Cardiac fibroblast (primary cell): ENCODE results near the gene TMEM247.

ENCODE experiments used
- DNase-seq, 2 donors: peaks; one replicate each; pipeline versions ENCODE4 v3.0.0 to v3.0.0-alpha.2; 2010; ENCODE audit warnings: low read depth in 2 of 2
- H3K4me3 ChIP-seq, 2 donors: replicated peaks in 1 of 2; 1 replicate in 1 of 2; 2 replicates in 1 of 2; pipeline ENCODE4 v1.5.1; 2011; ENCODE audit warnings: low read depth in 2 of 2, low read length in 2 of 2, mild to moderate bottlenecking in 2 of 2, moderate library complexity in 1 of 2
- TF ChIP-seq, protein P1 (sequence below): IDR thresholded peaks from one replicate; pipeline ENCODE4 v1.5.1; 2011; ENCODE audit warnings: low read depth, mild to moderate bottlenecking, low read length, inconsistent platforms

The TMEM247 gene

DNA sequence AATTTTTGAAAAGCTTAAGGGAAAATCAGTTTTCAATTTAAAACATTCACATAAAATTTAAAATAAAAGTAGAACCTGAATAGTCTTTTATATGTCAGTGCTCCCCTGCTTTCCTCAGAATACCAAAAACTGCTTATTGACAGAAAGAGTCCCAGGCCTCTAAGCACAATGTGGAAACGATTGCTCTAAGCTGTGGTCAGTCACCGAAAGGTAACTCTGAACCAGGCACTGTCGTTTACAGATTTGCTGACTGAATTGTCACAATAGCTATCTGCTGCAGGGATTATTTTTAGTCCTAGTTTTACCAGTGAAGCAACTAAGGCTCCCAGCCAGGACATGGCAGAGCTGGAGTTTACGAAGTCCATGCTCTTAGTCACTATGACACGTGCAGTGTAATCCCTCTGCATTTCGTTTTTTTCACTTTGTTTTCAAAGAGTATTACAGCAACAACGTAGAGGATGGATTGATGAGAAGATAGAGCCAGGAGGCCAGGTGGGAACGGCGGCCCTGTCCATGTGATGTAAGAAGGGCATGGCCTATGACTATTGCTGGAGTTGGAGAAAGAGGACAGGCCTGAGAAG lies 28.1 kb upstream of the TMEM247 start:
- TF ChIP-seq, protein P1, sequence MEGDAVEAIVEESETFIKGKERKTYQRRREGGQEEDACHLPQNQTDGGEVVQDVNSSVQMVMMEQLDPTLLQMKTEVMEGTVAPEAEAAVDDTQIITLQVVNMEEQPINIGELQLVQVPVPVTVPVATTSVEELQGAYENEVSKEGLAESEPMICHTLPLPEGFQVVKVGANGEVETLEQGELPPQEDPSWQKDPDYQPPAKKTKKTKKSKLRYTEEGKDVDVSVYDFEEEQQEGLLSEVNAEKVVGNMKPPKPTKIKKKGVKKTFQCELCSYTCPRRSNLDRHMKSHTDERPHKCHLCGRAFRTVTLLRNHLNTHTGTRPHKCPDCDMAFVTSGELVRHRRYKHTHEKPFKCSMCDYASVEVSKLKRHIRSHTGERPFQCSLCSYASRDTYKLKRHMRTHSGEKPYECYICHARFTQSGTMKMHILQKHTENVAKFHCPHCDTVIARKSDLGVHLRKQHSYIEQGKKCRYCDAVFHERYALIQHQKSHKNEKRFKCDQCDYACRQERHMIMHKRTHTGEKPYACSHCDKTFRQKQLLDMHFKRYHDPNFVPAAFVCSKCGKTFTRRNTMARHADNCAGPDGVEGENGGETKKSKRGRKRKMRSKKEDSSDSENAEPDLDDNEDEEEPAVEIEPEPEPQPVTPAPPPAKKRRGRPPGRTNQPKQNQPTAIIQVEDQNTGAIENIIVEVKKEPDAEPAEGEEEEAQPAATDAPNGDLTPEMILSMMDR: no peak
- H3K4me3 ChIP-seq: no peak overlapping the region
- peak; percentile 56 to 70 for DNase-seq

DNA sequence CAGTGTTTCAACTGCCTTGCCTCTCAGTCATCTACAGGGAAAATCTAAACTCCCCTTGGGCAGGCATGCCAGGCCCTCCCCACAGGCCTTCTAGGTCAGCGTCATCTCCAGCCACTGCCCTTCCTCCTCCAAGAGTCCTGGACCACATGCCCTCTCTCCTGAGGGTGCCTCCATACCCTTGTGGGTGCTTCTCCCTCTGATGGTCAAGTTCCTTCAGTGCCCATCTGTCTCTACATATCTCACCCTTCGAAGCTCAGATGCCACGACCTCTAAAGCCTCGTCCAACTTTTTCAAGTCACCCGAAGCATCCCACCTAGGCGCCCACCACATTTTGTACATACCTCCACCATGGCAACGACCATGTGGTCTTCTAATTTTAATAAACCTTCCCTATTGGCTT lies 22.6 kb upstream of the TMEM247 start:
- H3K4me3 ChIP-seq: no peak overlapping the region
- no peak for DNase-seq
- TF ChIP-seq, protein P1: no peak

DNA sequence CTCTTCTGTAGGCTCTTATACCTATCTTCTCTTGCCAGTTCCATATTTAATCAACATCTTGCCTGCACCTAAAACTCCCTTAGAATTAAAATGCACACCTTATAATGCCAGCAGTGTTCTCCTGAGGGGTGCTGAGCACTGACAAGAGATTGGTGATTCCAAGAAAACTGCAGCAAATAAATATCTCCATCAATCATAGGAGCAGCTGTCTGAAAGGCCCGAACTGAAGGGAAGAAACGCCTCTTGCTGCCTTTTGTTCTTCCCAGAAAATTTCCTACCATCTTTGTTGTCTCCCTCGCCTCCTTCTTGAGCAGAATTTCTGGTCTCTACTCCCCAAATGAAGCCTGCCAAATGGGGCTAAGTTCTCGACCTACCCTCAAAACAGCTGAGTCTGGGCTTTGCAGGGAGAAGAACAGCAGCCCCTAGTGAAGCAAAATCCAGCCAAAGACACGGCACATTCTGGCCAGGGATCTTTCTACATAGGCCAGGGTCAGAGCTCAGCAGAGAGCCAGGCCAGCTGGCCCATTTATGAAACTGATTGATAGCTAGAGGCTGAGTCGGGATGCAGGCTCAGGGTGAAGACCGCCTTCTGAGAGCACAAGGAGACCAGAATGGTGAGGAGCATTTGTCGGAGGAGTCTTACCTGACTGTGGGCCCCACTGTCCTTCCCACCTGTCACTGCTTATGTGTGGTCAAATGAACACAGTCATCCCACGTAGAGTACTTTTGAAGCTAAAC lies 20.4 kb upstream of the TMEM247 start:
- TF ChIP-seq, protein P1: no peak

DNA sequence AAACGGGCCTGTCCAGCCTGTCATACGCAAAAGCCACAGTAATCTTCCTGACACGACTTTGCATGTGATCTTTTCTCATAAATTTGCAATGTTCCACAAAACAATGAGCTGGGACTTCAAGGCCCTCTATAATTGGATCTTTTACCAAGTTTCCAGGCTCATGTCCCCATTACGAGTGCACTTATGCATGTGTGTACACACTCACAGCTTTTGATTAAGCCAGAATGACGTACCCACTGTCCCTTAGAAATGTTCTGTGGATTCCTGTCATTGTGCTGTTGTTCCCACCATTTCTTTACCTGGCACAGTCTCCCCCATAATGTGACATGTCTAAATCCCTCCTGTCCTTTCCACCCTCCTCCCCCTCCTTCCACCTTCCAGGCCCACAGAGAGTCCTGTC lies 19.7 kb upstream of the TMEM247 start:
- no peak overlapping the region for H3K4me3 ChIP-seq
- no peak for DNase-seq
- TF ChIP-seq, protein P1: no peak

More for the DNA sequence above, 20.4 kb upstream of the TMEM247 start:
- no peak for DNase-seq
- no peak overlapping the region for H3K4me3 ChIP-seq

DNA sequence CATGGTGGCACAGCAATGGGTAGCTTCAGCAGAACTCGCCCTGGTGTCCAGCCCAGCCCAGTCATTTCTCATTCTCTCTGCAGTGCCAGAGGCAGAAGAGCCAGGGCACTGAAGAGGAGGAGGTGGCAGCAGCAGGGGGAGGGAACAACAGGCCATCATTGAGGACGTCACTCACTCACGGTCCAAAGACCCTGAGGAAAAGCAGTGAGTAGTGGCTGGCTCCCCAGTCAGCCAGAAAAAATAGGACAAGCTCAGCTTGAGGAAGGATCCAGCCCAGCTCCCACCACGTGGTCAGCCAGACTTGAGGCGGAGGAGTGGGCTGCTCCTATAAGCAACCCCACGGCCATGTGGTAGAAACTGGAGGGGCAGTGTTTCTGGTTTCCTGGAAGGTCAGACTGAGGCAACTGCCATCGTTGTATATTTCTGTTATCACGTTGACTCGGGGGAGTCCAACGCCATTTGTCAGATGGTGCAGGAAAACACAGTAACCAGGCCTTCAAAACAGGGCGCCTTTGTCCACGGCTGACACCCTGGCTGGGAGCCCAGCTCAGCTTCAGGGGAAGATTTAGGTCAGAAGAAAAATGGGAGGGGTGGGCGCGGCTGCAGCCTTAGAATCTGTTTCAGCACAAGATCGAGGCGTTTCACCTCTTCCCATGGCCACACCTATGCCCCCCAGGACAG lies 19.0 kb upstream of the TMEM247 start:
- H3K4me3 ChIP-seq: no peak overlapping the region
- peak in 1 of 2 donors; percentile 63 for DNase-seq
- TF ChIP-seq, protein P1: no peak

DNA sequence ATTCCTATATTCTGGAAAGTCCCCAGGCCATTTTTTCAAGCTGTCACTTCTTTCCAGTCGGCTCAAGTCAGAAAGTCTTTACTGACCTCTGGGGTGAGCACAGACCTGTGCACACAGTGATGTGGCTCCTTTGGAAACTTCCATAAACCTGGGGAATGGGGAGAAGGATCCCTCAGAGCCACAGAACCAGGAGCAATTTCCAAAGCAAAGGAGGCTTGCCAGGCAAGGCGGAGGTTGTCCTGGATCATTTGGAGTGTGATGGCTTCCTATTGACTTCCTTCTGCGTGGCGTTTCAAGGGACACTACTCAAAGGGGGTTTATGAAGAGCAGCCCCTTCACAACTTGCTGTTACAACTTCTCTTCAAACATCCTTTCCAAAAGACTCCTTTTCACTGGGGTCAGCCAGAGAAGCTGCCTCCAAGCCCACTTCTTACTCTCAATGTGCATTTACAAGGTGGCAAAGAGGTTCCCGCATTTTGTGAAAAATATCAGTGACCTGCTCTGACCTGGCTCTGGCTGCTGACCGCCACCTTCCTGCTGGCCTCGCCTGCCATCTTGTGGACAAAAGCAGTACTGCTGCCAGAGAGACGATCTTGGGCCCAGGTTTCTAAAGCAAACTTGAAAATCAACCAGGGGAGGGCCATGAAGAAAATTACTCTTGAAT lies 18.2 kb upstream of the TMEM247 start:
- TF ChIP-seq, protein P1: peak; percentile 99
- H3K4me3 ChIP-seq: no peak overlapping the region
- peak; percentile 78 for DNase-seq
